Stimulated activated CD4-positive, alpha-beta T cell treated with anti-CD3 and anti-CD28 coated beads, Interleukin-1b, Interleukin-23, amount 100 ng/mL, for 1 hour (primary cell): ENCODE data around the gene METTL6.
"Not testable (repeated sequence)": the region's sequence is repeated elsewhere in the genome, so short reads cannot be mapped to it uniquely, and the experiment has no call there.

ENCODE experiments used
- DNase-seq, 2 donors: peaks; one replicate each; pipeline ENCODE4 v3.0.0-alpha.2; 2020; ENCODE audit warnings: low read depth in 2 of 2

The METTL6 gene

DNA sequence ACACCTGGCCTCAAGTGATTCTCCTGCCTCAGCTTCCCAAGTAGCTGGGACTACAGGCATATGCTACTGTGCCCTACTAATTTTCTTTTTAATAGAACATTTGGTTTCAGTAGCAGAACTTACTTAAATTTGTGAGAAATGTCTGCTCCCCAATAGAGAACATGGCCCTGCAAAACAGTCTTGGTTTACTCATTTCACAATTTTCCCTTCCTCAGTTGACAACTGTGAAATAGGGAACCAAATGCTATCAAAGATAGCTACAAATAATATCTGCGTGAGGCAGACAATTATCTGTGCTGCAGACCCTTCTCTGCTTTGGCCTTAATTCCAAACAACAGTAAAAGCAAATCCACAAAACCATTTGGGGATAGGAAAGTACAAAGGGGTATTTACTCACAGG is 22.6 kb downstream of the METTL6 start:
- no peak for DNase-seq

- no peak for DNase-seq
Measured at GRCh38 chr3:15403965-15404364, 23.4 kb downstream of the METTL6 start.

DNA sequence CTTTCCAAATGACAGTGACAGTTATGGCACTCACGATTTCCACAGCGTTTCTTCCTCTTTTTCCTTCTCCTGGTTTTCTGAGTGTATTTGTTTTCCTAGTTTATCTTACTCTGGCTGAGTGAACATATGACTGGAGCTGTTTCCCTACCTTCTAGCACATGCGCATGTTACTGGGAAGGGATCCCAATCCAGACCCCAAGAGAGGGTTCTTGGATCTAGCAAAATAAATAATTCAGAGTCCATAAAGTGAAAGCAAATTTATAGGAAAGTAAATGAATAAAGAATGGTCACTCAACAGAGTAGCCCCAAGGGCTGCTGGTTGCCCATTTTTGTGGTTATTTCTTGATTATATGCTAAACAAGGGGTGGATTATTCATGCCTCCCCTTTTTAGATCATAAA is 23.8 kb downstream of the METTL6 start:
- no peak for DNase-seq

- no peak for DNase-seq
Measured at GRCh38 chr3:15401936-15402335, 25.4 kb downstream of the METTL6 start.

GRCh38 chr3:15399970-15400369 is 27.4 kb downstream of the METTL6 start:
- DNase-seq, result no peak

DNA sequence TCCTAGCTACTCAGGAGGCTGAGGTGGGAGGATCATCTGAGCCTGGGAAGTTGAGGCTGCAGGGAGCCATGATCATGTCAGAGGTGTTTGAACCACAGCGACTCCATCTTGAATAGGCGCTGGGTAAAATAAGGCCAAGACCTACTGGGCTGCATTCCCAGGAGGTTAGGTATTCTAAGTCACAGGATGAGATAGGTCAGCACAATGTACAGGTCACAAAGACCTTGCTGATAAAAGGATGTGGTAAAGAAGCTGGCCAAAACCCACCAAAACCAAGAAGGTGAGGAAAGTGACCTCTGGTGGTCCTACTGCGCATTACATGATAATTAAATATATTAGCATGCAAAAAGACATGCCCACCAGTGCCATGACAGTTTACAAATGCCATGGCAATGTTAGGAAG is 28.6 kb downstream of the METTL6 start:
- not testable (repeated sequence) for DNase-seq

DNA sequence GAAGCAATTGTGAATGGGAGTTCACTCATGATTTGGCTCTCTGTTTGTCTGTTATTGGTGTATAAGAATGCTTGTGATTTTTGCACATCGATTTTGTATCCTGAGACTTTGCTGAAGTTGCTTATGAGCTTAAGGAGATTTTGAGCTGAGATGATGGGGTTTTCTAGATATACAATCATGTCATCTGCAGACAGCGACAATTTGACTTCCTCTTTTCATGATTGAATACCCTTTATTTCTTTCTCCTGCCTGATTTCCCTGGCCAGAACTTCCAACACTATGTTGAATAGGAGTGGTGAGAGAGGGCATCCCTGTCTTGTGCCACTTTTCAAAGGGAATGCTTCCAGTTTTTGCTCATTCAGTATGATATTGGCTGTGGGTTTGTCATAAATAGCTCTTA is 34.1 kb downstream of the METTL6 start:
- DNase-seq, result not testable (repeated sequence)

GRCh38 chr3:15391007-15391406 is 36.3 kb downstream of the METTL6 start:
- no peak for DNase-seq

DNA sequence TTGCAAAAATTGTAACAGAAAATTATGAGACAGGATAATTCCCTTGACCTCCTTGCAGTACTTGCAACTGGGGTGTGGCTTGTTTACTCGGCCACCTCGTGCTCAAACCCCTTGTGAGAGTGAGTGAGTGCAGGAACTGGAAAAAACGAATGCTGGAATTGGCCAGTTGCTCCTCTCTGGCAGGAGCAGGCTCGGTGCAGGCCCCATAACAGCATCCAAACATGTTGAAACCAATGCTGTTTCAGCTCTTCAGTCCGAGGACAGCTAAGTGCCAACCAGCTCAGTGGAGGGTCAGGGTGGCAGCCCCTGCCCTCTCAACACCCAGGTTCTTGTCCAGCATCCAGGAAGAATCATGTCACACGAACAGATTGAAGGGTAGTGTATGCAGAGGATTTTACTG is 36.9 kb downstream of the METTL6 start:
- DNase-seq, result no peak

DNA sequence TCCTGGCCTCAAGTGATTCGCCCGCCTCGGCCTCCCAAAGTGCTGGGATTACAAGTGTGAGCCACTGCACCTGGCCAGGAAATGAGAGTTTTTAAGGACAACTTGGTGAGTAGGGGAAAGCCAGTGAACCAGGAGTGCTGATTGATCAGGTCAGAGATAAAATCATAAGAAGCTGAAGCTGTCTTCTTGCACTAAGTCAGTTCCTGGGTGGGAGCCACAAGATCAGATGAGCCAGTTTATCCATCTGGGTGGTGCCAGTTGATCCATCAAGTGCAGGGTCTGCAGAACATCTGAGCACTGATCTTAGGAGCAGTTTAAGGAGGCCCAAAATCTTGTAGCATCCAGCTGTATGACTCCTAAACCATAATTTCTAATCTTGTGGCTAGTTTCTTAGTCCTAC is 39.0 kb downstream of the METTL6 start:
- not testable (repeated sequence) for DNase-seq

DNA sequence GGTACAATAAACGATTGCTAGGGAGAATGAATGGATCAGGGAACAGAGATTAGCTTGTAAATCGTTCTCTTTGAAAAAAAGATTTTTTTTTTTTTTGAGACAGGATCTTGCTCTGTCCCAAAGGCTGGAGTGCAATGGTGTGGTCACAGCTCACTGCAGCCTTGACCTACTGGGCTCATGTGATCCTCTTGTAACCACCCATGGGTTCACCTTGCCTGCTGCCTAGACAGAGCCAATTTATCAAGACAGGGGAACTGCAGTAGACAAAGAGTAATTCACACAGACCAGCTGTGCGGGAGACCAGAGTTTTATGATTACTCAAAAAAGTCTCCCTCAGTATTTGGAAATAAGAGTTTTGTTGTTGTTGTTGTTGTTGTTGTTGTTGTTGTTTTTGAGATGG is 39.6 kb downstream of the METTL6 start:
- DNase-seq, result no peak

GRCh38 chr3:15387171-15387581 is 40.2 kb downstream of the METTL6 start:
- DNase-seq, result no peak

GRCh38 chr3:15386654-15386955 is 40.7 kb downstream of the METTL6 start:
- not testable (repeated sequence) for DNase-seq

DNA sequence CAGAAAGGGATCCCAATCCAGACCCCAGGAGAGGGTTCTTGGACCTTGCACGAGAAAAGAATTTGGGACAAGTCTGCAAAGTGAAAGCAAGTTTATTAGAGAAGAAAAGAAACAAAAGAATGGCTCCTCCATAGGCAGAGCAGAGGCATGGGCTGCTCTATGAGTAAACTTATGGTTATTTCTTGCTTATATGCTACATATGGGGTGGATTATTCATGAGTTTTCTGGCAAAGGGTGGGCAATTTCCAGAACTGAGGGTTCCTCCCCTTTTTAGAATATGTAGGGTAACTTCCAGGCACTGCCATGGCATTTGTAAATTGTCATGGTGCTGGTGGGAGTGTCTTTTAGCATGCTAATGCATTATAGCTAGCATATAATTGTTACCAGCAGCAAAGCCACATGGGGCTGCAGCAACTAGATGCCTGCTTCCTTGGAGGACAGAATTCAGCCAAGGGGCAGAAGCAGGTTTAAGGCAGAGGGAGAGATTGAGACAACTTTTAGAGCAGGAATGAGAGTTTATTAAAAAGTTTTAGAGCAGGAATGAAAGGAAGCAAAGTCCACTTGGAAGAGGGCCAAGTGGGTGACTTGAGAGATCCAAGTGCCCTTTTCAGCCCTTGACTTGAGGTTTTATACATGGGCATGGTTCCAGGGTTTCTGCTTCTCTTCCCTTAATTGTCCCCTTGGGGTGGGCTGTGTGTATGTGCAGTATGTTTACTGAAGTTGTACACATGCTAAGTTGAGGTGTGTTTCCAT is 41.3 kb downstream of the METTL6 start:
- no peak for DNase-seq

DNA sequence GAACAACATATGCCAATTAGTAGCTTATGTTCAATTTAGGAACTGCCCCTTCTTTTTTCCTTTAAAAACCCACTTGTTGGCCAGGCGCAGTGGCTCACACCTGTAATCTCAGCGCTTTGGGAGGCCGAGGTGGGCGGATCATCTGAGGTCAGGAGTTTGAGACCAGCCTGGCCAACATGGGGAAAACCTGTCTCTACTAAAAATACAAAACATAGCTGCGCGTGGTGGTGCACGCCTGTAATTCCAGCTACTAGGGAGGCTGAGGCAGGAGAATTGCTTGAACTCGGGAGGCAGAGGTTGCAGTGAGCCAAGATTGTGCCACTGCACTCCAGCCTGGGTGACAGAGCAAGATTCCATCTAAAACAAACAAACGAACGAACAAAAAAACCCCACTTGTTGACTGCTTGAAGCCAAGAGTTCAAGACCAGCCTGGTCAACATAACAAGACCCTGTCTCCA is 42.1 kb downstream of the METTL6 start:
- not testable (repeated sequence) for DNase-seq

- DNase-seq, result no peak
Measured at GRCh38 chr3:15384510-15385237, 42.7 kb downstream of the METTL6 start.

- no peak for DNase-seq
Measured at GRCh38 chr3:15382405-15382923, 44.9 kb downstream of the METTL6 start.

DNA sequence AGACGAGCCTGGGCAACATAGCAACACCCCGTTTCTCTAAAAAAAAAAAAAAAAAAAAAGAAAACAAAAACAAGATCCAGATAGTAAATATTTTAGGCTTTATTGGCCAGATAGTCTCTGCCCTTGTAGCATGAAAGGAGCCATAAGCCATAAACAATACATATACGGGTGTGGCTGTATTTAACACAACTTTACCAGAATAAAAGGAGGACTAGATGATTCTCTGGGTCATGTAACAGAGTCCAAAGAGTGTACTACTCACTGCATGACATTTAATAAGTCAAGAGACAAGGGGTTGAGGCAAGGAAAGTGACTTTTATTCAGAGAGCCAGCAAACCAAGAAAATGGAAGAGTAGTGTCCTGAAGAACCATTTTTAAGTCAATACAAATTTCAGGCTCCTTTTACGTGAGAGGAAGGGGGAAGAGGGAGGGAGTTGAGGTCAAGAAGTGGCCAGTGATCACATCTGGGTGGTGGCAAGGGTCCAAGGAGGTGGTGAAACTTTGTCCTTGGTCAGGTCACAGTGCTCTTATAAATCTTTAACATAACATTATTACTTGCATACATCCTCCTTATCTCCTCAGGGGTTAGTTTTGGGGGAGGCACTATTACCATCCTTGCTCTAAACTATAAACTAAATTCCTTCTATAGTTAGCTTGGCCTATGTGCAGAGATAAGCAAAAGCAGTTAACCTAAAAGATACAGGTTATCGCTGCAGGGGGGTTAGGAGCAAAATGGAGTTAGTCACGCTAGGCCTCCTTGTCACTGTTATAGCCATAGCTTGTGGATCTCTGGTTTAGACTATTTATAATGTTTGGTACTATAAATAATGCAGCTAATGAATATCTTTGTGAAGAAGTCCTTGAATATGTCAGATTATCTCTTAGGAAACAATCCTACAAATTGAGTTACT is 46.1 kb downstream of the METTL6 start:
- DNase-seq, result no peak

GRCh38 chr3:15377961-15378791 is 49.2 kb downstream of the METTL6 start:
- DNase-seq, result peak; percentile 81

GRCh38 chr3:15375461-15376000 is 51.8 kb downstream of the METTL6 start:
- DNase-seq, result no peak

- DNase-seq, result no peak
Measured at GRCh38 chr3:15372918-15373317, 54.4 kb downstream of the METTL6 start.
